GM20431 (cell line): ENCODE measurements around the gene REEP5.
"Not testable (repeated sequence)": the region's sequence is repeated elsewhere in the genome, so short reads cannot be mapped to it uniquely, and the experiment has no call there.

Experiments used
- in situ Hi-C: fragments of 300-500 bp; cut with MseI, MboI; formaldehyde crosslinking; loops from one replicate; pipeline ENCODE4 v1.15.0; 2020; ENCODE audit warnings: low sequenced_read_pairs; ENCODE audit not compliant: unreplicated experiment

Gene REEP5

GRCh38 chr5:112921833-112922817 is at the start of gene REEP5:
Gene REEP5, minus strand, starts transcription at chr5:112922227. Its CDS starts 37 bp downstream, at chr5:112922190.
- in situ Hi-C loops: no loop called here

DNA sequence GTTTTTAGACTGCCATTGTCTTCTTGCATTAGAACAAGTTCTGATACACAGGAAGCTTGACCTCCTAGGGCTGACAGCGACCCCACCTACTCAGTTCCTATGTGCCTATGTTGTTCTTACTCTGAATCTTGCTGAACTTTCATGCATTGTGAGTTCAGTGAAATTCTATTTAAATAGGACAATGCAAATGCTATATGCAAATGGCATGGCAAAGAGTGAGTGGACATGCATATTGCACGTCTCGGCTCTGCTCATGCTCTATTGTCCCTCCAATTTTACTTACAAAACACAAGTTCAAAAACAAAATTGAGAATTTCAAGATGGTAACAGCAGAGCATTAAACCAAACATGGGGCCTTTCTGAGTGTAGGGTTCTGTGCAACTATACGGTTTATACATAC is 49.2 kb upstream of the REEP5 start:
- in situ Hi-C loops: no loop called here

GRCh38 chr5:112968411-112969106 is 46.5 kb upstream of the REEP5 start:
- in situ Hi-C loops: no loop called here

DNA sequence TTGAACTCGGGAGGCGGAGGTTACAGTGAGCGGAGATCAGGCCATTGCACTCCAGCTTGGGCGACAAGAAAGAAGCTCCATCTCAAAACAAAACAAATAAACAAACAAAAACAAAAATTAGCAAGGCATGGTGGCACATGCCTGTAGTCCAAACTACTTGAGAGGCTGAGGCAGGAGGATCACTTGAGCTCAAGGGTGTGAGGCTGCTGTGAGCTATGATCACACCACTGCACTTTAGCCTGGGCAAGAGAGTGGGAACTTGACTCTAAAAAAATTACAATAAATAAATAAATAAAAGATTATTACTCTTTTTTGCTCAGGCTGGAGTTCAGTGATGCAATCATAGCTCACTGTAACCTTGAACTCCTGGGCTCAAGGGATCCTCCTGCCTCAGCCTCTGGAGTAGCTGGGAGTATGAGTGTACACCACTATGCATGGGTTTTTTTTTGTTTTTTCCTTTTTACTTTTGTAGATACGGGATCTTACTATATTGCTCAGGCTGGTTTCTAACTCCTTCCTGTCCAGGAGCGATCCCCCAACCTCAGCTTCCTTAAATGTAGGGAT is 45.6 kb upstream of the REEP5 start:
- in situ Hi-C loops: no loop called here

DNA sequence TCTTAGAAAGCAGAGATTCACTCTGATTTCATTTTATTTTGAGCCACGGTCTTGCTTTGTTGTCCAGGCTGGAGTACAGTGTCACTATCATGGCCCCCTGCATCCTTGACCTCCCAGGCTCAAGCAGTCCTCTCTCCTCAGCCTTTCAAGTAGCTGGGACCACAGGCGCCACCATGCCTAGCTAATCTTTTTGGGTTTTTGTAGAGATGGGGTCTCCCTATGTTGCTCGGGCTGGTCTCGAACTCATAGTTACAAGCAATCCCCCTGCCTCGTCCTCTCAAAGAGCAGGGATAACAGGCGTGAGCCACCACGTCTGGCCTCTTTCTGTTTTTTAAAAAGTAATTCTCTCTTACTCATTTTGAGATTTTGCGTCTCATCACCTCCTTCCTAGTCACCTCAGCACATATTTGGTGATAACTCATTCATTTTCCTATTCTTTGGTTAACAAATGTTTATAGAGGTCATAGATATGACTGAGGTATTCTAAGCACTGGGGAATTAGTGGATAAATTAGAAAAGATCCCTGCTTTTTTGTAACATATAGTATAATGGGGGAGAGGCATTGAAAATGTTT is 43.8 kb upstream of the REEP5 start:
- in situ Hi-C loops: no loop called here

DNA sequence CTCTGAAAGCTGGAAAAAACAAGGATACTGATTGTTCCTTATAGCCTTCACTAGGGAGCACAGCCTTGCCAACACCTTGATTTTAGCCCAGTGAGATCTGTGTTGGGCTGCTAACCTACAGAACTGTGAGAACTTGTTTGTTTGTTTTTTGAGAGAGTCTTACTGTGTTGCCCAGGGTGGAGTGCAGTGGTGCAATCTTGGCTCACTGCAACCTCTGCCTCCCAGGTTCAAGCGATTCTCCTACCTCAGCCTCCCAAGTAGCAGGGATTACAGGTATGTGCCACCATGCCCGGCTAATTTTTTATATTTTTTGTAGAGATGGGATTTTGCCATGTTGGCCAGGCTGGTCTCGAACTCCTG is 41.3 kb upstream of the REEP5 start:
- in situ Hi-C loops: not testable (repeated sequence)

DNA sequence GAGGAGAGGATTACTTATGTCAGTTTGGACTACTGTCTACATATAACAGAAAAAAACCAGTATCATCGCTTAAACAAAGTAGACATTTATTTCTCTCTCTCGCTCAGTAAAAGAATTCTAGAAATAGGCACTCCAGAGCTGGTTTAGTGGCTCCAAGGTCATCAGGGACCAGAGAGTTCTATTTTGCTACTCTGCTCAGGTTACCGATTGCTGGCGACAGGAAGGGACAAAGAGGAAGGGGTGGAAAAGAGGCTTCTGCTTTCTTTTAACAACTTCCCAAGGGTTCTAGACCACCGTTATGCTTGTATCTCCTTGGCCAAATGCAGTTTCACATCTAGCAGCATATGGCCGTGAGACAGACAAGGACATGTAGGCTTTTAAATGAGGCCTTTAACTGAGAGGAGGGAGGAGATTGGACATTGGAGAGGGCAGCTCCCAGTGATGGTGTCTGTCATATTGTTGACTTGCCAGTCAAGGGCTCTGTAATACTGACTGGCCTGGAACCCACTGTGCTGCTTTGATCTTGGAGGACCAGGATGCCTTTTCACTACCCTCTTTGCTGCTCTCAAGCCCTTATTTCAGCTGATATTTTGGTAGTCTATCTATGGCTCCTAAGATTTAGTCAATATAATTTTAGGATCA is 39.0 kb upstream of the REEP5 start:
- in situ Hi-C loops: no loop called here

- in situ Hi-C loops: no loop called here
Observed at GRCh38 chr5:112960315-112960714, 38.3 kb upstream of the REEP5 start.

DNA sequence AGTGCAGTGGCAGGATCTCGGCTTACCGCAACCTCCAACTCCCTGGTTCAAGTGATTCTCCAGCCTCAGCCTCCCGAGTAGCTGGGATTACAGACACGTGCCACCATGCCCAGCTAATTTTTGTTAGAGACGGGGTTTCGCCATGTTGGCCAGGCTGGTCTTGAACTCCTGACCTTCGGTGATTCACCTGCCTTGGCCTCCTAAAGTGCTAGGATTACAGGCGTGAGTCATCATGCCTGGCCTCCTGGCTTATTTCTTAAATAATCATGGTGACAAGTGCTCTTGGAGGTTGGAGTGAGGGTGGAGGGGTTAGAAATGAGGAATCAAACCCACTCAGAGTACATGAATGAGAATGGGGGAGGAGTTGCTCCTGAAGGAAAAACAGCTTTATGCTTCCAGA is 37.8 kb upstream of the REEP5 start:
- in situ Hi-C loops: not testable (repeated sequence)

GRCh38 chr5:112958093-112959088 is 36.4 kb upstream of the REEP5 start:
- in situ Hi-C loops: no loop called here

DNA sequence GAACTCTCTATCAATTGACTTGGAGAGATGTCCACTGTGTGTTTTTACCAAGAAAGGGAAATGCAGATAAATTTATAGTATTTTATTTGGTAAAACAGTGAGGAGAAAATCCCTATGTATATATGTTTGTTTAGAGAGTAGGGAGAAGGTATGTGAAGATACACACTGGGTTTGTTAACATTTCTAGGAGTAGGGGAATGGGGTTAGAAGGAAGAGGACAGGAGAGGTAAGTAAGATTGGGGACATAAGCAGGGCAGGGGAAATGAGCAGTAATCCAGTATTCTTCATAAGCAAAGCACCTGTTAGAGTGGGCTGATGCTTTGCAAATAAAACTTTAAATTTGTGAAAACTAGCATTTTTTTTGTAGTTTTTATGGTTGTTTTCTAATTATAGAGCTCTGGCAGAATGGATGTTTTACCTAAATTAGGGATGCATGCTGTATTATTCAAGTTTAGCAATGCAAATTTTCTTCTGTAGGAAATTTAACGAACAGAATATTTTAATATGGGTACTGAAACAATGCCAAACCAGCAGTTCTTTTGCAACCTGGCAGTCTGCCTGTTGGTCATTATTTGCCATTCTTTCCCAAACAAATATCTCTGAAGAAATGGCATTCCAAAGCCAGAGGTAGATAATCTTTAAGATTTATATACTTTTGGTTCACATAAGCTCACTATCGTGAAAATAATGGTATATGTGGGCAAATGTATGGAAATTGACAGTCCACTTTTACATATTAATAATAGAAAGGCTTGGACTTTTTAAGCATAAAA is 35.2 kb upstream of the REEP5 start:
- in situ Hi-C loops: no loop called here

- in situ Hi-C loops: no loop called here
Observed at GRCh38 chr5:112956606-112957005, 34.6 kb upstream of the REEP5 start.

GRCh38 chr5:112951124-112951702 is 29.2 kb upstream of the REEP5 start:
- in situ Hi-C loops: no loop called here

GRCh38 chr5:112948458-112948857 is 26.4 kb upstream of the REEP5 start:
- in situ Hi-C loops: no loop called here

- in situ Hi-C loops: no loop called here
Observed at GRCh38 chr5:112940670-112941069, 18.6 kb upstream of the REEP5 start.

GRCh38 chr5:112938286-112938685 is 16.3 kb upstream of the REEP5 start:
- in situ Hi-C loops: no loop called here

GRCh38 chr5:112935675-112936074 is 13.6 kb upstream of the REEP5 start:
- in situ Hi-C loops: no loop called here

DNA sequence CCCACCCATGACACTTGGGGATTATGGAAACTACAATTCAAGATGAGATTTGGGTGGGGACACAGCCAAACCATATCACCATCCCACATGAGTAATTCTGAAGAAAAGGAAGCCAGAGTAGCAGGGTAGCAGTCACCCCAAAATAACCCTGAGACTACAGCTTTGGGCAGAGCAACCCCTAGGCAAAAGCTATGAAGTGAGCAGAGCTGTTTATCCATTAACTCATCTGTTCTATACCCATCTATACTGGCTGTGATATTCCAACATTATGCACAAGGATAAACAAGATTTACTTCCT is 12.3 kb upstream of the REEP5 start:
- in situ Hi-C loops: no loop called here
